HG02642 (cell line): ENCODE results near the gene PAK2.
"Not testable (repeated sequence)": the region's sequence is repeated elsewhere in the genome, so short reads cannot be mapped to it uniquely, and the experiment has no call there.

Experiments
- ATAC-seq: cut with Tn5 transposase; IDR thresholded peaks from one replicate; pipeline ENCODE4 v1.9.1; 2021; ENCODE audit warnings: mild to moderate bottlenecking; ENCODE audit not compliant: unreplicated experiment, poor library complexity

Gene PAK2

GRCh38 chr3:196735751-196736150, 3.9 kb upstream of the PAK2 start:
- no peak for ATAC-seq

GRCh38 chr3:196736670-196737374, 2.8 kb upstream of the PAK2 start:
- ATAC-seq, result no peak

GRCh38 chr3:196737655-196738054, 2.0 kb upstream of the PAK2 start:
- ATAC-seq, result no peak

- ATAC-seq, result peak; percentile 1
Measured at GRCh38 chr3:196740481-196741248, 1.0 kb downstream of the PAK2 start.

GRCh38 chr3:196741249-196741889, 1.7 kb downstream of the PAK2 start:
- ATAC-seq, result no peak

- not testable (repeated sequence) for ATAC-seq
Measured at GRCh38 chr3:196743569-196743968, 3.9 kb downstream of the PAK2 start.

GRCh38 chr3:196749125-196749524, 9.5 kb downstream of the PAK2 start:
- no peak for ATAC-seq

- ATAC-seq, result no peak
Measured at GRCh38 chr3:196753201-196753600, 13.5 kb downstream of the PAK2 start.

GRCh38 chr3:196754091-196754981, 14.7 kb downstream of the PAK2 start:
- ATAC-seq, result no peak

- ATAC-seq, result no peak
Measured at GRCh38 chr3:196756732-196757131, 17.1 kb downstream of the PAK2 start.

- ATAC-seq, result no peak
Measured at GRCh38 chr3:196757876-196758739, 18.5 kb downstream of the PAK2 start.

GRCh38 chr3:196763179-196763578, 23.5 kb downstream of the PAK2 start:
- ATAC-seq, result no peak

GRCh38 chr3:196765454-196765853, 25.8 kb downstream of the PAK2 start:
- ATAC-seq, result no peak

- no peak for ATAC-seq
Measured at GRCh38 chr3:196771067-196771466, 31.4 kb downstream of the PAK2 start.

- no peak for ATAC-seq
Measured at GRCh38 chr3:196772102-196772501, 32.4 kb downstream of the PAK2 start.

- ATAC-seq, result no peak
Measured at GRCh38 chr3:196772897-196773296, 33.2 kb downstream of the PAK2 start.

GRCh38 chr3:196774191-196774820, 34.6 kb downstream of the PAK2 start:
- ATAC-seq, result no peak

- ATAC-seq, result no peak
Measured at GRCh38 chr3:196774848-196775422, 35.3 kb downstream of the PAK2 start.

- no peak for ATAC-seq
Measured at GRCh38 chr3:196775938-196776337, 36.3 kb downstream of the PAK2 start.
